ENCODE data around the gene LAPTM5. TPM values are rescaled to one million over a fixed set of nuclear protein-coding genes. Genes with fewer than 3 reads are reported as not detected.
A peak's percentile ranks its signal among the peaks of the same experiment; 100 is the strongest.

Gene LAPTM5
- total and polyA plus RNA-seq, 10 of the 15 experiments (the other 5 are each of a cell fraction or from before 2014, with no cell fraction given): 24.1 to 1,034 (median 687) TPM

- CTCF ChIA-PET: interaction anchor here (1.1 to 16.5 kb wide), 8 partner anchors 9 to 37 kb away, joined by 4 to 161 read pairs (median 45); partner anchors contain the start of genes LAPTM5 and MATN1
- POLR2A ChIA-PET: interaction anchor here (0.6 to 22.5 kb wide), 6 partner anchors 14 to 1809 kb away, joined by 3 to 741 read pairs (median 28); partner anchors contain the start of gene LAPTM5
- Histone ChIP-seq H3K27me3 (replicated peaks in 1 of 2; ENCODE audit: control insufficient read depth in 2 of 2, insufficient read depth in 2 of 2, low read length in 1 of 2) (no peaks in the 10 kb centered on the region), H2AFZ (ENCODE audit: control insufficient read depth, low read depth, low read length) (no peak overlapping the region), H3K36me3 (ENCODE audit: control insufficient read depth in 2 of 2, insufficient read depth in 2 of 2, low read length in 1 of 2) (peaks cover 18 to 31% of the 10 kb centered on the region in 2 experiments), H3K27ac (ENCODE audit: control insufficient read depth, insufficient read depth) (peak overlapping the region; percentile 93), H3K4me3 (peak overlapping the region; percentile 98), H3K9ac (ENCODE audit: control insufficient read depth, insufficient read depth, low read length) (peak overlapping the region; percentile 97), H3K4me2 (ENCODE audit: control insufficient read depth, insufficient read depth) (peak overlapping the region; percentile 75), H3K4me1 (ENCODE audit: control insufficient read depth, insufficient read depth, low read length) (peaks cover 96% of the 10 kb centered on the region), H4K20me1 (ENCODE audit: control insufficient read depth, insufficient read depth) (0 out of 2 replicates have a peak, but pooled peaks cover 3% of the 10 kb centered on the region), H3K79me2 (ENCODE audit: control insufficient read depth, insufficient read depth, low read length) (peaks cover 100% of the 10 kb centered on the region), H3K9me3 (replicated peaks; ENCODE audit: control insufficient read depth, insufficient read depth, low read length) (no peaks in the 10 kb centered on the region)
- 18% methylated on average over 16 of the region's 16 CpGs for WGBS (ENCODE audit: insufficient coverage, insufficient replicate concordance, low lambda C conversion rate, missing lambda C conversion rate)
- intact Hi-C loops (cut with micrococcal nuclease; ENCODE audit: unreplicated experiment): no loop called here
- ATAC-seq (peak; percentile 6), DNase-seq (ENCODE audit: low read depth, low spot score) (no peak), FAIRE-seq (no peak)
- in situ Hi-C loops (cut with MboI): no loop called here
- no TSS peak for BruUV-seq (replicated peaks)
- RAD21 ChIA-PET (ENCODE audit: unreplicated experiment): interaction anchor here (0.9 to 14.8 kb wide), 6 partner anchors 13 to 32 kb away, joined by 4 to 462 read pairs (median 47); partner anchors contain the start of gene LAPTM5
- SMC1A ChIA-PET (ENCODE audit: uncharacterized antibody, unreplicated experiment): interaction anchor here (1.5 to 24.8 kb wide), 4 partner anchors 13 to 34 kb away, joined by 3 to 556 read pairs (median 344); partner anchors contain the start of genes LAPTM5 and MATN1
- TF ChIP-seq ELK1 (IDR thresholded peaks at IDR 0.05; ENCODE audit: low read depth, low read length): no peak
- TF ChIP-seq RELB (IDR thresholded peaks at IDR 0.05; ENCODE audit: low read depth): peak; percentile 56; the same call in 1 of the 2 replicates
- no peak for TF ChIP-seq ATF3 (IDR thresholded peaks at IDR 0.05; ENCODE audit: borderline replicate concordance, extremely low read depth, low read depth, low read length)
- TF ChIP-seq RAD51 (IDR thresholded peaks at IDR 0.05): no peak
- TF ChIP-seq STAT3 (IDR thresholded peaks at IDR 0.05; ENCODE audit: low read depth, low read length): no peak
- peak; percentile 56 for TF ChIP-seq POLR2A (IDR thresholded peaks at IDR 0.05; ENCODE audit: low read depth, low read length)
- TF ChIP-seq USF2 (IDR thresholded peaks at IDR 0.05; ENCODE audit: borderline replicate concordance, low read depth, low read length): no peak
- no peak for TF ChIP-seq NFYA (IDR thresholded peaks at IDR 0.05; ENCODE audit: borderline replicate concordance, low read depth, low read length)
- no peak for TF ChIP-seq BACH1 (IDR thresholded peaks at IDR 0.05; ENCODE audit: borderline replicate concordance)
- TF ChIP-seq FOS (IDR thresholded peaks at IDR 0.05; ENCODE audit: borderline replicate concordance, extremely low read depth, insufficient read length): no peak
- no peak for TF ChIP-seq EZH2 (IDR thresholded peaks at IDR 0.05; ENCODE audit: borderline replicate concordance, control insufficient read depth, low read depth, low read length)
- TF ChIP-seq E2F8 (IDR thresholded peaks at IDR 0.05; ENCODE audit: low read depth, partially characterized antibody): no peak
- TF ChIP-seq BHLHE40 (IDR thresholded peaks at IDR 0.05; ENCODE audit: borderline replicate concordance in 1 of 2, low read depth in 2 of 2, low read length in 1 of 2): peak in 1 of 2 experiments; percentile 37; a peak in 2 of 4 replicates
- no peak for TF ChIP-seq CREM (IDR thresholded peaks at IDR 0.05; ENCODE audit: low read depth)
- TF ChIP-seq IKZF1 (conservative IDR thresholded peaks at IDR 0.05): no peak
These were observed 11.2 kb downstream of the LAPTM5 start for GRCh38 chr1:30746212-30747032.

Data from GM12878 (cell line).